Measurements from ENCODE around the gene ZRSR2. TPM values are rescaled to one million over a fixed set of nuclear protein-coding genes. Genes with fewer than 3 reads are reported as not detected.
"Not testable (repeated sequence)": the region's sequence is repeated elsewhere in the genome, so short reads cannot be mapped to it uniquely, and the experiment has no call there.

ZRSR2 gene
- total RNA-seq, 4 donors from 2014 or later, result 5.3 to 263 (median 12.4) TPM; not detected in 1

DNA sequence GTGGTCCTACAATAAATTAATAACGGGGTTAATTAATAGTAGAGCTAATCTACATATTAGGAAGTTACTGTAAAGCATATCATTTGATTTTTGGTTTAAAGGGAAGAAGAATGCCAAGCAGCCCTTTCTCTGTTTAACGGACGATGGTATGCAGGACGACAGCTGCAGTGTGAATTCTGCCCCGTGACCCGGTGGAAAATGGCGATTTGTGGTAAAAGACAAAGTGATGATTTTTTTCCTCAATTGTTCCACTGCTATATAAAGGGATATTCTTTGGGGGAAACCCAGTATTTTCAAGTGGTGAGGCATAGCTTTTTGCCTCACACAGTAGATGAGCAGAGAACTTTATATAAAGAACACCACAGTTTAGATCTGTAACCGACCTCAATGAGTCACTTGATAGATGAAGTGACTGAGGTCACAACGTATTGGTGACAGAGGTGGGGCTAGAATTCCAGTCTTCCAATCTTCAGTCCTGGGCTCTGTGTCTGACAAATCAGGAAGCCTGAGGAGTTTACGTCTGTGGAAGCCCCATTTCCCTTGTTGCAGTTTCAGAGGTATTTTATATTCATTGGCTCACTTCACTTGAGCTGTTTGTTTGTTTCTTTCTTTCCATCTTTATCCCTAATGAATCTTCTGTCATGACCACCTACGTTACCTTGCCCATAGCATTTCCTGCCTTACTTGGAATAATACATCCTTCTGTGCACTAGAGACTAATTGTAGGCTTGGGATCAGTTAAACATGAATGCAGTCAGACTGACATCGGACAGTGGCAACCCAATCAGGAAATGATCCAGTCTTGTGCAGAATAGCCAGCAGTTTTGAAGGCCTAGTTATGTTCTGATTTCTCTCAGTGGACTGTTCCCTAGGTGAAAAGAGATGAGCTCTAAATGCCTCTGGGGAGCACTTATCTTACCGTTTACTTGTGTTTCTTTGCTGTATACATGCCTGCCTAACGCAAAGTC, 30.1 kb downstream of the ZRSR2 start:
- Histone ChIP-seq H3K27me3 (no peaks in the 10 kb centered on the region), H3K9me3 (no peaks in the 10 kb centered on the region), H3K36me3 (no peaks in the 10 kb centered on the region), H3K4me3 (no peak overlapping the region), H3K4me1 (no peaks in the 10 kb centered on the region), H3K27ac (no peak overlapping the region)
- intact Hi-C loops (cut with DNase I; ENCODE audit: low total_unique reads), result no loop called here
- in situ Hi-C loops (cut with MboI; ENCODE audit: low pct_ligation_motif_present in 1 of 4, low pct_unique_long_range_greater_than_20kb in 1 of 4, low sequenced_read_pairs in 3 of 4), result loop anchor here in 1 of 4 donors (25.0 kb wide), 1 partner anchor 617 kb away; no protein-coding TSS in a partner anchor
- TF ChIP-seq POLR2AphosphoS5 (IDR thresholded peaks at IDR 0.05) (no peak), POLR2A (IDR thresholded peaks at IDR 0.05) (no peak), EP300 (IDR thresholded peaks at IDR 0.05; ENCODE audit: low read depth) (no peak)
- TF ChIP-seq, protein P1, sequence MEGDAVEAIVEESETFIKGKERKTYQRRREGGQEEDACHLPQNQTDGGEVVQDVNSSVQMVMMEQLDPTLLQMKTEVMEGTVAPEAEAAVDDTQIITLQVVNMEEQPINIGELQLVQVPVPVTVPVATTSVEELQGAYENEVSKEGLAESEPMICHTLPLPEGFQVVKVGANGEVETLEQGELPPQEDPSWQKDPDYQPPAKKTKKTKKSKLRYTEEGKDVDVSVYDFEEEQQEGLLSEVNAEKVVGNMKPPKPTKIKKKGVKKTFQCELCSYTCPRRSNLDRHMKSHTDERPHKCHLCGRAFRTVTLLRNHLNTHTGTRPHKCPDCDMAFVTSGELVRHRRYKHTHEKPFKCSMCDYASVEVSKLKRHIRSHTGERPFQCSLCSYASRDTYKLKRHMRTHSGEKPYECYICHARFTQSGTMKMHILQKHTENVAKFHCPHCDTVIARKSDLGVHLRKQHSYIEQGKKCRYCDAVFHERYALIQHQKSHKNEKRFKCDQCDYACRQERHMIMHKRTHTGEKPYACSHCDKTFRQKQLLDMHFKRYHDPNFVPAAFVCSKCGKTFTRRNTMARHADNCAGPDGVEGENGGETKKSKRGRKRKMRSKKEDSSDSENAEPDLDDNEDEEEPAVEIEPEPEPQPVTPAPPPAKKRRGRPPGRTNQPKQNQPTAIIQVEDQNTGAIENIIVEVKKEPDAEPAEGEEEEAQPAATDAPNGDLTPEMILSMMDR (IDR thresholded peaks at IDR 0.05), result no peak
- 48 to 84% methylated on average over 7 to 14 of the region's 14 CpGs for WGBS, 2 donors (ENCODE audit: low coverage in 1 of 2)
- no peak for DNase-seq

DNA sequence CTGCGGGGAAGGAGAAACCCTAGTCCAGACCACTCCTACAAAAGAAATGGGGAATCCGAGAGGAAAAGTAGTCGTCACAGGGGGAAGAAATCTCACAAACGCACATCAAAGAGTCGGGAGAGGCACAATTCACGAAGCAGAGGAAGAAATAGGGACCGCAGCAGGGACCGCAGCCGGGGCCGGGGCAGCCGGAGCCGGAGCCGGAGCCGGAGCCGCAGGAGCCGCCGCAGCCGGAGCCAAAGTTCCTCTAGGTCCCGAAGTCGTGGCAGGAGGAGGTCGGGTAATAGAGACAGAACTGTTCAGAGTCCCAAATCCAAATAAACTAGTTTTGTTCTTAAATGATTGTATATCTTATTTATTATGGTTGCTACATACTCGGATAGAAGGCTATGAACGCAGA, 32.6 kb downstream of the ZRSR2 start:
- Histone ChIP-seq H3K9me3 (no peaks in the 10 kb centered on the region), H3K4me1 (no peaks in the 10 kb centered on the region), H3K27me3 (no peaks in the 10 kb centered on the region), H3K4me3 (no peak overlapping the region), H3K36me3 (no peaks in the 10 kb centered on the region), H3K27ac (no peak overlapping the region)
- 90 to 95% methylated on average over 3 to 23 of the region's 23 CpGs for WGBS, 2 donors (ENCODE audit: low coverage in 1 of 2)
- intact Hi-C loops (cut with DNase I; ENCODE audit: low total_unique reads) (no loop called here), in situ Hi-C loops (cut with MboI; ENCODE audit: low pct_ligation_motif_present in 1 of 4, low pct_unique_long_range_greater_than_20kb in 1 of 4, low sequenced_read_pairs in 3 of 4) (loop anchor here in 1 of 4 donors (25.0 kb wide), 1 partner anchor 614 kb away; no protein-coding TSS in a partner anchor)
- TF ChIP-seq POLR2AphosphoS5 (IDR thresholded peaks at IDR 0.05), result no peak
- TF ChIP-seq, protein P1 (IDR thresholded peaks at IDR 0.05), result no peak
- no peak for TF ChIP-seq POLR2A (IDR thresholded peaks at IDR 0.05)
- no peak for TF ChIP-seq EP300 (IDR thresholded peaks at IDR 0.05; ENCODE audit: low read depth)
- DNase-seq, result no peak

DNA sequence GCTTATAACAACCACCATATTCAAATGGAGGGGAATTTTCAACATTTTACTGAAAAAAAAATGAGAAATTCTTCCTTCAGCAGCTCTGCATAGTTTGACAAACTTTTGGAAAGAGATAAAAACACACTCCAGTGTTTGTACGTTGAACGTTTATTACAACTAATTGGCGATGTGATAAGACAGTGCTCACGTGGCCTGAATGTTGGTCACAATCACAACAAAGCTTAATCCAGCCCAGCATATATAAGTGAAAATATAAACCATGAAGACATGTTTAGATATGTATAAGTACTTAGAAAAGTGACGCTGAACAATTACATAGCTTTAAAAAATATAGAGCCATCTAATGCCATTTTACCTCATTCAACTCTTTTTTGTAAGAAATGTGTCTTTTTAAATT, 35.7 kb downstream of the ZRSR2 start:
- 87 to 90% methylated on average over 2 to 5 of the region's 5 CpGs for WGBS, 2 donors (ENCODE audit: low coverage in 1 of 2)
- H3K4me3 ChIP-seq, result no peak overlapping the region
- intact Hi-C loops (cut with DNase I; ENCODE audit: low total_unique reads), result no loop called here
- H3K36me3 ChIP-seq, result no peaks in the 10 kb centered on the region
- H3K27ac ChIP-seq, result no peak overlapping the region
- no peak for DNase-seq
- no peaks in the 10 kb centered on the region for H3K4me1 ChIP-seq
- TF ChIP-seq, protein P1 (IDR thresholded peaks at IDR 0.05), result no peak
- TF ChIP-seq POLR2A (IDR thresholded peaks at IDR 0.05), result no peak
- TF ChIP-seq EP300 (IDR thresholded peaks at IDR 0.05; ENCODE audit: low read depth), result no peak
- TF ChIP-seq POLR2AphosphoS5 (IDR thresholded peaks at IDR 0.05), result no peak
- H3K27me3 ChIP-seq, result no peaks in the 10 kb centered on the region
- no peaks in the 10 kb centered on the region for H3K9me3 ChIP-seq
- in situ Hi-C loops (cut with MboI; ENCODE audit: low pct_ligation_motif_present in 1 of 4, low pct_unique_long_range_greater_than_20kb in 1 of 4, low sequenced_read_pairs in 3 of 4), result no loop called here

DNA sequence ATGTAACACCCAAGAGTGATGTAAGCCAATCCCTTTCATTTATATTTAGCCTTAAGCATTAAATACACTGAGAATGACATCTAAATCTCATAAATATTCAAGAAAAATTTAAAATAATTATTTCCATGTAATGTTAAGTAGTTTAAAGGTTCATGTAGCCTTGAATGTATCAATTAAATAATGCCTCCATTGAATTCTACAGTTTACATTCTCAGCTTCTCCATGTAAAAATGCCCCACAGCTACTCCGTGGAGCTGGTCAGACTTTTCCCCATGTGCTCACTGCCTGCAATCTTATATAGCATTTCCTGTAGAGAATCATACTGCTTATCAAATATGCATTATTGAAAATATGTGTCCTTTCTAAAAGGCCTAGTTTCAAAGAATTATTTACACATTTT, 38.9 kb downstream of the ZRSR2 start:
- intact Hi-C loops (cut with DNase I; ENCODE audit: low total_unique reads) (no loop called here), in situ Hi-C loops (cut with MboI; ENCODE audit: low pct_ligation_motif_present in 1 of 4, low pct_unique_long_range_greater_than_20kb in 1 of 4, low sequenced_read_pairs in 3 of 4) (no loop called here)
- TF ChIP-seq EP300 (IDR thresholded peaks at IDR 0.05; ENCODE audit: low read depth), result no peak
- TF ChIP-seq POLR2A (IDR thresholded peaks at IDR 0.05), result no peak
- H3K9me3 ChIP-seq, result no peaks in the 10 kb centered on the region
- H3K4me1 ChIP-seq, result no peaks in the 10 kb centered on the region
- H3K27me3 ChIP-seq, result no peaks in the 10 kb centered on the region
- H3K36me3 ChIP-seq, result no peaks in the 10 kb centered on the region
- no peak overlapping the region for H3K27ac ChIP-seq
- WGBS, 2 donors (ENCODE audit: low coverage in 1 of 2), result 84% methylated on average over 1 of the region's 1 CpG; no CpG with 5 or more reads in 1 of the 2 donors
- H3K4me3 ChIP-seq, result no peak overlapping the region
- DNase-seq, result no peak

DNA sequence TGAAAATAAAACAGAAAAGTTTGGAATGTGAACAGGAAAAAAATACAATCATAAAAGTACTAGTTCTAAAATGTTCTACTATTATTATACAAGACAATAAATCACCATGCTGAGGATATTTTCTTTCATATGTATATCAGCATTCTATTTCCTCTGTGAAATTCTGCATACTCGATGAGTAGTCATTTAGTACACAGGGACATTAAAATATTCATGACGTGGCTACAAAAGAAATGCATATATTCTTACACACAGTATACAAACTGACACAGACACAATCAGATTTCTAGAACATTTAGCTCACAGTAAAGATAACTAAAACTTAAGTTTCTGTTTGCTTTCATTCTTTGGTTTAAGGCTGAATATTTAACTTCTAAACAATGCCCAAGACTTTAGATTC, 41.1 kb downstream of the ZRSR2 start:
- H3K9me3 ChIP-seq; intact Hi-C loops (cut with DNase I; ENCODE audit: low total_unique reads); H3K36me3 ChIP-seq; H3K4me1 ChIP-seq; DNase-seq; H3K4me3 ChIP-seq; H3K27ac ChIP-seq; H3K27me3 ChIP-seq; in situ Hi-C loops (cut with MboI; ENCODE audit: low pct_ligation_motif_present in 1 of 4, low pct_unique_long_range_greater_than_20kb in 1 of 4, low sequenced_read_pairs in 3 of 4): not testable (repeated sequence)
- WGBS, 2 donors (ENCODE audit: low coverage in 1 of 2), result 77% methylated on average over 2 of the region's 2 CpGs; no CpG with 5 or more reads in 1 of the 2 donors
